Spleen (tissue), 7 donors: ENCODE data around the gene SH3GLB1.

Experiments used
- POLR2A ChIP-seq, 3 donors: fragments of 450-650 bp; IDR thresholded peaks; one replicate each; pipeline ENCODE4 v1.5.1; 2017; ENCODE audit warnings: antibody characterized with exemption in 3 of 3, mild to moderate bottlenecking in 1 of 3
- TF ChIP-seq, protein P1 (sequence below), 11 experiments: fragments of 200-600 bp in 7 of 11; fragments of 450-650 bp in 4 of 11; sonication (generic) in 4 of 11; IDR thresholded peaks in 8 of 11; conservative IDR thresholded peaks in 3 of 11; 1 replicate in 7 of 11; 2 replicates in 4 of 11; pipeline versions ENCODE4 v1.4.0 to v1.8.0; 2016 to 2021; ENCODE audit warnings: antibody characterized with exemption in 11 of 11, inconsistent platforms in 4 of 11, mild to moderate bottlenecking in 1 of 11
- donor health status: DM: no; HTN: no; CAD: no; lungs with moderate emphysema.
- donor health status: DM: no; HTN: no; CAD: no.
- donor health status: DM: no; HTN: no; CAD: no.

DNA sequence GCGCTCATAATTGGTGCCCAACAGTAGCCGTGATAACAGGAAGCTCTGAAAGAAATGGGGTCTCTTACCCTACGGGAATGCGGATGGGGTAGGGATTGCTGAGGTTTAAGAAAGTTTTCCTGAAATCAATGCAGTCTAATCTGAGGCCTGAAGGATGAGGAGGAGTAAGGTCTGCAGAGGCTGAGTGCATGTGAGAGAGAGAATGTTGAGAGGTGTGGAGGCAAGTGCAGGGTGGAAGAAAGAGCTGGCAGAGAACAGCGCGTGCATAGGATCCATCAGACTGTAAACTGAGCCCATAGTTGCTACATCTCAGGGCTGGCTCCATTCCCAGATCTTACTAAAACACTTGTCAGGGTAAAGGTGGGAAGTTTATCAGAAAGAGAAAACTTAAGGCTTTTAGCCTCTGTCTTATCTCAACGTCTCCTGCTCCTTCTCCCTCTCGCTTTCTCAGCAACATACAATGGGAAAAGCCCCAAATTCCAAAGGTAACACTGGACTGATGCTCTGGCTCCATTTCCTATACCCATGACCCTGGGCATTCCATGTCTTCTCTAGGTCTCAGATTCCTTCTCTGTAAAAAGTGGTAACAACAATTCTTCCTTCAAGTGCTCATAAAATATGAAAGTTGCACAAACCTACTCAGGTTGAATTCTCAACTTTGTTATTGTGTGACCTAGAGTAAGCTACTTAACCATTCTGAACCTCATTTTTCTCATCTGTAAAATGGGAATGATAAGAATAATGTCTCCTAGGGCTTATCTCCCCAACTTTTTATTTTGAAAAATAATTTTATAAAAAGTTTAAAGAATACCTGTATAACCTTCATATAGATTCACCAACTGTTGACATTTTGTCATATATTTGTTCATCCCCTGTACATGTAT, 75.2 kb downstream of the SH3GLB1 start:
- TF ChIP-seq, protein P1, sequence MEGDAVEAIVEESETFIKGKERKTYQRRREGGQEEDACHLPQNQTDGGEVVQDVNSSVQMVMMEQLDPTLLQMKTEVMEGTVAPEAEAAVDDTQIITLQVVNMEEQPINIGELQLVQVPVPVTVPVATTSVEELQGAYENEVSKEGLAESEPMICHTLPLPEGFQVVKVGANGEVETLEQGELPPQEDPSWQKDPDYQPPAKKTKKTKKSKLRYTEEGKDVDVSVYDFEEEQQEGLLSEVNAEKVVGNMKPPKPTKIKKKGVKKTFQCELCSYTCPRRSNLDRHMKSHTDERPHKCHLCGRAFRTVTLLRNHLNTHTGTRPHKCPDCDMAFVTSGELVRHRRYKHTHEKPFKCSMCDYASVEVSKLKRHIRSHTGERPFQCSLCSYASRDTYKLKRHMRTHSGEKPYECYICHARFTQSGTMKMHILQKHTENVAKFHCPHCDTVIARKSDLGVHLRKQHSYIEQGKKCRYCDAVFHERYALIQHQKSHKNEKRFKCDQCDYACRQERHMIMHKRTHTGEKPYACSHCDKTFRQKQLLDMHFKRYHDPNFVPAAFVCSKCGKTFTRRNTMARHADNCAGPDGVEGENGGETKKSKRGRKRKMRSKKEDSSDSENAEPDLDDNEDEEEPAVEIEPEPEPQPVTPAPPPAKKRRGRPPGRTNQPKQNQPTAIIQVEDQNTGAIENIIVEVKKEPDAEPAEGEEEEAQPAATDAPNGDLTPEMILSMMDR (IDR thresholded peaks at IDR 0.05 in 8 of 11, conservative IDR thresholded peaks at IDR 0.05 in 3 of 11) = no peak
- TF ChIP-seq POLR2A (IDR thresholded peaks at IDR 0.05) = no peak
